LoVo (cell line): Measurements from ENCODE around the gene ZBTB7C.

Source experiments
- DNase-seq: peaks from one replicate; pipeline ENCODE4 v3.0.0-alpha.2; 2016; ENCODE audit warnings: low spot score

The ZBTB7C gene

GRCh38 chr18:48254077-48254602 lies 155.0 kb downstream of the ZBTB7C start:
- no peak for DNase-seq

GRCh38 chr18:48252525-48252924 lies 156.7 kb downstream of the ZBTB7C start:
- DNase-seq = no peak

GRCh38 chr18:48250918-48251317 lies 158.3 kb downstream of the ZBTB7C start:
- no peak for DNase-seq

- DNase-seq = no peak
Measured at GRCh38 chr18:48250362-48250907, 158.7 kb downstream of the ZBTB7C start.

- DNase-seq = no peak
Measured at GRCh38 chr18:48249854-48250253, 159.3 kb downstream of the ZBTB7C start.

- no peak for DNase-seq
Measured at GRCh38 chr18:48244530-48244929, 164.7 kb downstream of the ZBTB7C start.

GRCh38 chr18:48238636-48239035 lies 170.5 kb downstream of the ZBTB7C start:
- peak; percentile 2 for DNase-seq

GRCh38 chr18:48238206-48238605 lies 171.0 kb downstream of the ZBTB7C start:
- DNase-seq = no peak

GRCh38 chr18:48236822-48237221 lies 172.4 kb downstream of the ZBTB7C start:
- no peak for DNase-seq

- peak; percentile 18 for DNase-seq
Measured at GRCh38 chr18:48230467-48231113, 178.6 kb downstream of the ZBTB7C start.

GRCh38 chr18:48229552-48229981 lies 179.6 kb downstream of the ZBTB7C start:
- no peak for DNase-seq

GRCh38 chr18:48228841-48229240 lies 180.3 kb downstream of the ZBTB7C start:
- no peak for DNase-seq

GRCh38 chr18:48228301-48228715 lies 180.9 kb downstream of the ZBTB7C start:
- peak; percentile 12 for DNase-seq

GRCh38 chr18:48227206-48227605 lies 182.0 kb downstream of the ZBTB7C start:
- peak; percentile 49 for DNase-seq

GRCh38 chr18:48226401-48226800 lies 182.8 kb downstream of the ZBTB7C start:
- no peak for DNase-seq

GRCh38 chr18:48222118-48222517 lies 187.1 kb downstream of the ZBTB7C start:
- peak; percentile 32 for DNase-seq

GRCh38 chr18:48219810-48220499 lies 189.2 kb downstream of the ZBTB7C start:
- no peak for DNase-seq

- DNase-seq = no peak
Measured at GRCh38 chr18:48219037-48219809, 190.0 kb downstream of the ZBTB7C start.

GRCh38 chr18:48218285-48219022 lies 190.7 kb downstream of the ZBTB7C start:
- DNase-seq = no peak

GRCh38 chr18:48217258-48218250 lies 191.6 kb downstream of the ZBTB7C start:
- DNase-seq = no peak
